ENCODE data around the gene ARID5B. TPM values are rescaled to one million over a fixed set of nuclear protein-coding genes. Genes with fewer than 3 reads are reported as not detected.

Gene ARID5B
- total RNA-seq, 4 donors from 2014 or later, result 47.2 to 127 (median 62.8) TPM

DNA sequence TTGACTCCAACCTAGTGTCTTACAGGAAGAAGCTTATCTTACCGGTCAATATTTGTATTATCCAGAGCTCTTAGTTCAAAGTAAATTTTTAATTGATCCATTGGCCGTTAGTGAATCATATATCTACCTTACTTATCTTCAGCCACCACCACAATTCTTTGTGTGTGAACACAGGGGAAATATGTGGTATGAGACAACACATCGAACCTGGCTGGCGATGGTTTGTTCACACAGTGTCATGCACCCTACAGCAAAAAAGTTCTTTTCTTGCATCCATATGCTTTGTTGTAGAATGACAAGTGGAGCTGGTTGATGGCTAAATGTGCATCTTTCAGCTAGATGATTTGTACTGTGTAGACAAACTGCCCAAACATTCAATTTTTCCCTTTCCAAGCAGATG, 65.8 kb downstream of the ARID5B start:
- H3K4me3 ChIP-seq (ENCODE audit: low read depth, poor library complexity, severe bottlenecking), result no peak overlapping the region
- WGBS, 2 donors, result 97 to 98% methylated on average over 4 of the region's 4 CpGs
- intact Hi-C loops (cut with DNase I; ENCODE audit: low total_unique reads), result no loop called here
- no peak for DNase-seq (ENCODE audit: low spot score in 2 of 2)
- TF ChIP-seq POLR2A (IDR thresholded peaks at IDR 0.05) (no peak), CTCF (IDR thresholded peaks at IDR 0.05) (no peak)

GRCh38 chr10:61970182-61971002, 68.9 kb downstream of the ARID5B start:
- DNase-seq (ENCODE audit: low spot score in 2 of 2), result no peak
- no peak overlapping the region for H3K4me3 ChIP-seq (ENCODE audit: low read depth, poor library complexity, severe bottlenecking)
- WGBS, 2 donors, result 60 to 66% methylated on average over 6 of the region's 6 CpGs

DNA sequence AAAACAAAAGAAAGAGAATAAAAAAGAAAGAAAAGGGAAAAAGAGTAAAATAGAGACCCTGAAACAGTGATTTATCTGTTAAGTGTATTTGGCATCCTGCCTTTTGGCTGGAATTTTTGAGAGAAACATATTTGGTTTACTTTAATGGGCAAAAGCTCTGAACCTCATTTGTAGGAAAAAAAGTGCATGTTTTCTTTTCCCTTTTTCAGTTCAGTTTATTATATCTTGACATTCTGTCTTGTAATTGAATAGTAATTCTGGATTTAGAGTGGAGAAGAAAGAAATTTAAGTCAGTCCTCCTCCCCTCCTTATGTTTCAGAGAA, 69.5 kb downstream of the ARID5B start:
- H3K4me3 ChIP-seq (ENCODE audit: low read depth, poor library complexity, severe bottlenecking), result no peak overlapping the region
- no peak for DNase-seq (ENCODE audit: low spot score in 2 of 2)
- TF ChIP-seq POLR2A (IDR thresholded peaks at IDR 0.05), result no peak
- intact Hi-C loops (cut with DNase I; ENCODE audit: low total_unique reads), result no loop called here

More at GRCh38 chr10:61970182-61971002, 68.9 kb downstream of the ARID5B start:
- intact Hi-C loops (cut with DNase I; ENCODE audit: low total_unique reads), result no loop called here
- TF ChIP-seq CTCF (IDR thresholded peaks at IDR 0.05) (no peak), POLR2A (IDR thresholded peaks at IDR 0.05) (no peak)

DNA sequence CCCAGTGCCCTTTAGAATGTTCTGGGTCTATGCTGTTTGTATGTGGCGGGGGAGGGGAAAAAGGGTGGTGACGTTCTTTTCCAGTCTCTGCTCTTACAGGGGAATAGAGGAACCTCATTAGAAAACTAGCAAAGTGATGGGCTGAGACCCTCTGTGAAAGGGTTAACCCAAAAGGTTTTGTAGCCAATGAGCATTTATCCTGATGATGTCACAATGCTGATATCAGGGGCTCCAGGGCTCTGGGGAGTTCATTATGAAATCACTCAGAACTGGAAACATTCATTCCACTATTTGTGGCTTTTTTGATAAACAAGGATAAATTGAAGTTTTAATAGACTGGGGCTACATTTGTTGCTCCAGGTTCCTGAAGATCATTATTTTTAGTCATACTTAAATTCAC, 71.7 kb downstream of the ARID5B start:
- DNase-seq (ENCODE audit: low spot score in 2 of 2), result no peak
- intact Hi-C loops (cut with DNase I; ENCODE audit: low total_unique reads), result no loop called here
- 85 to 87% methylated on average over 2 of the region's 2 CpGs for WGBS, 2 donors
- H3K4me3 ChIP-seq (ENCODE audit: low read depth, poor library complexity, severe bottlenecking), result no peak overlapping the region
- no peak for TF ChIP-seq CTCF (IDR thresholded peaks at IDR 0.05)
- no peak for TF ChIP-seq POLR2A (IDR thresholded peaks at IDR 0.05)

GRCh38 chr10:61973906-61974305, 72.4 kb downstream of the ARID5B start:
- no peak overlapping the region for H3K4me3 ChIP-seq (ENCODE audit: low read depth, poor library complexity, severe bottlenecking)
- no peak for TF ChIP-seq POLR2A (IDR thresholded peaks at IDR 0.05)
- TF ChIP-seq CTCF (IDR thresholded peaks at IDR 0.05), result no peak
- 54 to 58% methylated on average over 5 of the region's 5 CpGs for WGBS, 2 donors
- intact Hi-C loops (cut with DNase I; ENCODE audit: low total_unique reads), result no loop called here
- no peak for DNase-seq (ENCODE audit: low spot score in 2 of 2)

DNA sequence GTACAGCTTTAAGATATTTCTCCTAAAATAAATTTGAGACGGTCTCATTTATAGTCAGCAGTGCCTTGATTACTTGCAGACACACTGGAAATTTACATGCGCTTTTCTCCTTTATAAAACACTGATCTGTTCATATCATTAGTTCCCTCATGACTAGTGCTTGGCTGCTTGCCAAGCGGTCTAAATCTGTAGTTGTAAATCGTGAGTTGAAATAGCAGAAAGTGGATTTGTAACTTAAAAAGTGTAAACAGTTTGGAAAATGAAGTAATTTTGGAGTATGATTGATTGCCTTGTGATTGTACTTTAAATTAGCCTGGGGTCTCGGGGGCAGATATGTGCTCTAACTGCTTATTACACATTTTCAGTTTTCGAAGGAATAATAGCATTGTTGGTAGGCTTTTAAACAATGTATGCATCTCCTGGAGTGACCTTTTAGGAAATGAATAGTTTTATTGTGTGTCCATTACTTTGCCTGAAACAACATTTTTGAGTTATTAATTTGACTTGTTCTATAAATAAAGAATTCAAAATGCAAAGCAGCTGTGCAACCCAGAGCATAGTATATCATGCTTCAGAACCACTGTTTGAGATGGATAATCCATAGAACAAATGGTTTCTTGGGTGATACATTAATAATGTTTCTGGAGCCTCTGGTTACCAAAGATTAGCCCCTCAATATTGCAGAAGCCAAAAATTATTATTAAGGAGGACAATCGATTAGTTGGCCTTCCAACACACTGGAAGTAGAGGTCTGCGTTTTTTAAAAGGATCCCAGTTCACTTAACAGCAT, 73.3 kb downstream of the ARID5B start:
- WGBS, 2 donors, result 32% methylated on average over 8 of the region's 8 CpGs
- TF ChIP-seq CTCF (IDR thresholded peaks at IDR 0.05) (no peak), POLR2A (IDR thresholded peaks at IDR 0.05) (no peak)
- DNase-seq (ENCODE audit: low spot score in 2 of 2), result peak; percentile 59 to 87
- intact Hi-C loops (cut with DNase I; ENCODE audit: low total_unique reads), result no loop called here
- no peak overlapping the region for H3K4me3 ChIP-seq (ENCODE audit: low read depth, poor library complexity, severe bottlenecking)
